H1 (cell line): ENCODE data around the gene CDT1. TPM values are rescaled to one million over a fixed set of nuclear protein-coding genes. Genes with fewer than 3 reads are reported as not detected.
A peak's percentile ranks its signal among the peaks of the same experiment; 100 is the strongest.

ENCODE experiments used
- CTCF ChIA-PET: fragments of 300-600 bp; sonication (Branson Sonifier 250); formaldehyde crosslinking; loops from one replicate; lab custom pipeline; 2021; ENCODE audit not compliant: partially characterized antibody; lab: Charles Lee
- POLR2A ChIA-PET: fragments of 300-600 bp; sonication (Branson Sonifier 250); formaldehyde crosslinking; loops from one replicate; lab custom pipeline; 2021; ENCODE audit warnings: inconsistent platforms; ENCODE audit not compliant: partially characterized antibody; lab: Charles Lee
- DNase-seq, 2 experiments: peaks; one replicate each; pipeline versions ENCODE4 v3.0.0 to v3.0.0-alpha.2; 2010 to 2022; ENCODE audit warnings: low spot score in 2 of 2, low read depth in 1 of 2, mixed read lengths in 1 of 2
- FAIRE-seq: peaks from 2 replicates; lab custom pipeline; 2011; peaks lifted over from hg19 to GRCh38; lab: Jason Lieb, UNC
- H2AFZ ChIP-seq: 2 replicates; pipeline ENCODE4 v1.8.1; 2012; ENCODE audit warnings: low read length, inconsistent platforms
- H2AK5ac ChIP-seq: 2 replicates; pipeline ENCODE4 v1.6.1; 2013; ENCODE audit warnings: low read depth, low read length
- H2BK120ac ChIP-seq: replicated peaks from 2 replicates; pipeline ENCODE3; 2013; ENCODE audit warnings: low read depth, low read length, inconsistent platforms
- H2BK12ac ChIP-seq: 2 replicates; pipeline ENCODE4 v1.6.1; 2013; ENCODE audit warnings: low read depth, low read length
- H2BK15ac ChIP-seq: 2 replicates; pipeline ENCODE4 v1.6.1; 2013; ENCODE audit warnings: low read length
- H2BK20ac ChIP-seq: 2 replicates; pipeline ENCODE4 v1.6.1; 2013; ENCODE audit warnings: low read length
- H2BK5ac ChIP-seq: 2 replicates; pipeline ENCODE4 v1.6.1; 2013; ENCODE audit warnings: low read depth, low read length
- H3K14ac ChIP-seq: 2 replicates; pipeline ENCODE4 v1.6.1; 2013; ENCODE audit warnings: inconsistent platforms; ENCODE audit not compliant: insufficient read length
- H3K18ac ChIP-seq: 2 replicates; pipeline ENCODE4 v1.6.1; 2013; ENCODE audit warnings: low read length; ENCODE audit errors: extremely low read depth
- H3K23ac ChIP-seq: 2 replicates; pipeline ENCODE4 v1.6.1; 2013; ENCODE audit warnings: inconsistent platforms; ENCODE audit not compliant: insufficient read length
- H3K23me2 ChIP-seq: 2 replicates; pipeline ENCODE4 v1.6.1; 2013; ENCODE audit warnings: low read depth, low read length
- H3K27ac ChIP-seq: 2 replicates; pipeline ENCODE4 v1.6.1; 2011; ENCODE audit warnings: low read depth, low read length, inconsistent platforms
- H3K27me3 ChIP-seq, 4 experiments: replicated peaks in 1 of 4; 1 replicate in 1 of 4; 2 replicates in 3 of 4; pipeline versions ENCODE4 v1.6.1 to v1.8.1; 2011 to 2013; ENCODE audit warnings: low read length in 3 of 4, mild to moderate bottlenecking in 3 of 4, inconsistent platforms in 2 of 4, mixed read lengths in 2 of 4, moderate library complexity in 1 of 4; ENCODE audit not compliant: control insufficient read depth in 3 of 4, insufficient read depth in 3 of 4; ENCODE audit errors: extremely low read depth in 1 of 4
- H3K36me3 ChIP-seq, 4 experiments: 2 replicates each; pipeline versions ENCODE4 v1.6.1 to v1.8.1; 2011 to 2013; ENCODE audit warnings: mild to moderate bottlenecking in 4 of 4, low read length in 3 of 4, moderate library complexity in 2 of 4, control low read depth in 1 of 4, inconsistent platforms in 1 of 4; ENCODE audit not compliant: insufficient read depth in 4 of 4, control insufficient read depth in 2 of 4
- H3K4ac ChIP-seq: replicated peaks from 2 replicates; pipeline ENCODE3; 2013; ENCODE audit warnings: low read length, low read depth, mixed read lengths, inconsistent platforms; ENCODE audit not compliant: insufficient read length
- H3K4me1 ChIP-seq, 4 experiments: replicated peaks in 1 of 4; 1 replicate in 1 of 4; 2 replicates in 3 of 4; pipeline versions ENCODE4 v1.6.1 to v1.8.1; 2011 to 2013; ENCODE audit warnings: low read length in 3 of 4, inconsistent platforms in 2 of 4, mixed read lengths in 1 of 4; ENCODE audit not compliant: insufficient read depth in 4 of 4, control insufficient read depth in 3 of 4
- H3K4me2 ChIP-seq, 2 experiments: 2 replicates each; pipeline versions ENCODE4 v1.6.1 to v1.8.1; 2011 to 2013; ENCODE audit warnings: low read depth in 2 of 2, low read length in 2 of 2, control low read depth in 1 of 2, inconsistent platforms in 1 of 2, mild to moderate bottlenecking in 1 of 2; ENCODE audit not compliant: insufficient read depth in 1 of 2
- H3K4me3 ChIP-seq, 4 experiments: fragments of 200-600, 300-600 bp in 1 of 4; sonication (generic), shearing (Covaris generic), sonication (Bioruptor Twin) in 1 of 4; 2 replicates each; pipeline versions ENCODE4 v1.5.1 to v1.8.1; 2011 to 2016; ENCODE audit warnings: low read length in 4 of 4, low read depth in 3 of 4, control low read depth in 2 of 4, inconsistent platforms in 2 of 4, mild to moderate bottlenecking in 2 of 4, mixed read lengths in 1 of 4, moderate library complexity in 1 of 4; ENCODE audit not compliant: insufficient read depth in 2 of 4; ENCODE audit errors: extremely low read depth in 1 of 4
- H3K56ac ChIP-seq: replicated peaks from 2 replicates; pipeline ENCODE3; 2013; ENCODE audit warnings: low read depth, mild to moderate bottlenecking, mixed read lengths, low read length, inconsistent platforms; ENCODE audit not compliant: insufficient read length
- H3K79me1 ChIP-seq: 2 replicates; pipeline ENCODE4 v1.6.1; 2013; ENCODE audit warnings: low read depth, low read length, control low read depth
- H3K79me2 ChIP-seq, 2 experiments: 2 replicates each; pipeline versions ENCODE4 v1.6.1 to v1.8.1; 2012 to 2013; ENCODE audit warnings: low read length in 2 of 2, mild to moderate bottlenecking in 2 of 2, inconsistent platforms in 1 of 2; ENCODE audit not compliant: insufficient read depth in 2 of 2, control insufficient read depth in 1 of 2
- H3K9ac ChIP-seq, 4 experiments: replicated peaks in 1 of 4; 1 replicate in 1 of 4; 2 replicates in 3 of 4; pipeline versions ENCODE4 v1.6.1 to v1.8.1; 2011 to 2013; ENCODE audit warnings: low read depth in 3 of 4, low read length in 3 of 4, control low read depth in 2 of 4, mild to moderate bottlenecking in 2 of 4, moderate library complexity in 2 of 4, inconsistent platforms in 1 of 4; ENCODE audit errors: extremely low read depth in 1 of 4
- H3K9me3 ChIP-seq, 2 experiments: 2 replicates each; pipeline versions ENCODE4 v1.6.1 to v1.8.1; 2012 to 2013; ENCODE audit warnings: mild to moderate bottlenecking in 2 of 2, moderate library complexity in 2 of 2, control low read depth in 1 of 2, inconsistent platforms in 1 of 2, low read depth in 1 of 2, low read length in 1 of 2, mixed read lengths in 1 of 2; ENCODE audit not compliant: insufficient read depth in 2 of 2
- H4K20me1 ChIP-seq, 2 experiments: replicated peaks in 1 of 2; 2 replicates each; pipeline versions ENCODE3 to v1.8.1; 2011 to 2013; ENCODE audit warnings: inconsistent platforms in 2 of 2, low read length in 2 of 2, mild to moderate bottlenecking in 1 of 2; ENCODE audit not compliant: insufficient read depth in 2 of 2, control insufficient read depth in 1 of 2
- H4K5ac ChIP-seq: 2 replicates; pipeline ENCODE4 v1.6.1; 2013; ENCODE audit warnings: low read length, low read depth, mixed read lengths, inconsistent platforms; ENCODE audit not compliant: insufficient read length
- H4K8ac ChIP-seq: 2 replicates; pipeline ENCODE4 v1.8.0; 2013; ENCODE audit warnings: mild to moderate bottlenecking, moderate library complexity, low read length, inconsistent platforms; ENCODE audit not compliant: insufficient read depth; ENCODE audit errors: extremely low read depth
- H4K91ac ChIP-seq: replicated peaks from 2 replicates; pipeline ENCODE3; 2013; ENCODE audit warnings: low read length, mixed read lengths, inconsistent platforms; ENCODE audit not compliant: insufficient read length
- CBX8 ChIP-seq: fragments of 300-800, 300-1000 bp; sonication (generic); IDR thresholded peaks from 2 replicates; pipeline ENCODE4 v1.7.1; 2016; ENCODE audit warnings: low read depth, low read length, borderline replicate concordance
- NRF1 ChIP-seq: IDR thresholded peaks from 2 replicates; pipeline ENCODE4 v1.6.1; 2011; ENCODE audit warnings: mild to moderate bottlenecking, low read depth, low read length, improper control_type of control experiment
- POU5F1 ChIP-seq: IDR thresholded peaks from 2 replicates; pipeline ENCODE4 v1.6.1; 2011; ENCODE audit warnings: low read depth, mild to moderate bottlenecking, low read length, moderate library complexity
- RNF2 ChIP-seq: fragments of 200-900, 300-1000 bp; sonication (generic); IDR thresholded peaks from 2 replicates; pipeline ENCODE4 v1.7.1; 2016; ENCODE audit warnings: borderline replicate concordance, low read depth, mild to moderate bottlenecking, antibody characterized with exemption, low read length; ENCODE audit not compliant: poor library complexity, severe bottlenecking; ENCODE audit errors: missing control alignments
- SUZ12 ChIP-seq: fragments of 200-600 bp; sonication (generic); IDR thresholded peaks from 2 replicates; pipeline ENCODE4 v1.6.1; 2012; ENCODE audit warnings: mild to moderate bottlenecking, inconsistent platforms, low read length, moderate library complexity, mixed read lengths
- YY1 ChIP-seq: IDR thresholded peaks from 2 replicates; pipeline ENCODE4 v1.6.1; 2011; ENCODE audit warnings: low read depth, mild to moderate bottlenecking, low read length
- ZNF274 ChIP-seq: IDR thresholded peaks from 2 replicates; pipeline ENCODE4 v1.7.0; 2012; ENCODE audit warnings: low read length, borderline replicate concordance; ENCODE audit errors: extremely low read depth
- WGBS, 2 experiments: shearing (Covaris generic) in 1 of 2; methylation state at CpG; one replicate each; pipeline versions ENCODE4 v1.1.6 to v1.1.7; 2013 to 2015; ENCODE audit warnings: low lambda C conversion rate in 2 of 2, mixed read lengths in 2 of 2, inconsistent platforms in 1 of 2, low coverage in 1 of 2, missing lambda C conversion rate in 1 of 2; ENCODE audit not compliant: insufficient replicate concordance in 2 of 2, insufficient coverage in 1 of 2, insufficient read length in 1 of 2; ENCODE audit errors: extremely low coverage in 1 of 2, missing lambda C conversion rate in 1 of 2; 5-methylcytosine and 5-hydroxymethylcytosine counted together
- polyA plus RNA-seq, 7 experiments: library from polyadenylated mRNA; depleted of rRNA in 3 of 7; stranded (reverse) in 5 of 7; unstranded in 2 of 7; fragments of >200 nt in 5 of 7; fragments of 200-250 nt in 2 of 7; gene quantifications; 1 replicate in 5 of 7; 2 replicates in 1 of 7; 4 replicates in 1 of 7; pipeline versions ENCODE4 v1.2.1 to v1.2.3, GENCODE V29; 2011 to 2013; ENCODE audit warnings: missing spikeins in 2 of 7, mixed read lengths in 2 of 7
- total RNA-seq: library from RNA; stranded (reverse); fragmentation: NEBNext Ultra II Directional; extraction: Animal tissue kit (Norgen Biotek cat#: 25700); gene quantifications from 2 replicates; pipeline ENCODE4 v1.2.1, GENCODE V29; 2021
- TF ChIP-seq, protein P1 (sequence below): IDR thresholded peaks from 2 replicates; pipeline ENCODE4 v1.6.1; 2011; ENCODE audit warnings: low read length, improper control_type of control experiment

Gene CDT1
- total and polyA plus RNA-seq, 2 of the 8 experiments (the other 6 are each of a cell fraction or from before 2014, with no cell fraction given), result 76.7 to 95.4 TPM

DNA sequence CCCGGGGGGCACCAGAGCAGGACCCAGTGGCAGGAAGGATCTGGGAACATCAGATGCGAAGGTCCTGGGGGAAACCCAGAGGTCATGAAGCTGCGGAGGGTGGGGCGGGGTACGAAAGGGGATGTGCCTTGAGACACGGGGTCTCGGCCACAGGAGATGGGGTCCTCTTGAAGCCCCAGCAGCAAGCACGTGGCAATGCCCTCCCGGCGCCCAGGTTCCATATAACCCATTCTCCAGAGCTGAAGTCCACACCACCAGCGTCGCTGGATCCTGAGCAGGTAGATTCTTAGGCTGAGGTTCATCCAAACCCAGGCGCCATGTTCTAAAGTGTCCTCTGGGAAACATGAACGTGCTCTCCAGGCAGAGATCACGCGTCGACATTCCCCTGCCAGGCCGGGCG lies 39.5 kb upstream of the CDT1 start:
- ChIA-PET POLR2A (interaction anchor here (0.8 to 4.1 kb wide), 9 partner anchors 9 to 46 kb away, joined by 3 to 22 read pairs (median 4); partner anchors contain the start of gene APRT), CTCF (interaction anchor here (0.7 to 25.0 kb wide), 12 partner anchors 8 to 441 kb away, joined by 4 to 251 read pairs (median 8); no protein-coding TSS in a partner anchor)
- Histone ChIP-seq H2BK12ac (no peak overlapping the region; the same call in 1 of the 2 replicates), H4K20me1 (peaks cover 2 to 11% of the 10 kb centered on the region in 2 experiments), H3K4ac (no peak overlapping the region), H3K9ac (no peak overlapping the region), H2BK20ac (no peak overlapping the region), H4K8ac (no peak overlapping the region; the same call in 1 of the 2 replicates), H2BK15ac (no peak overlapping the region), H3K36me3 (no peaks in the 10 kb centered on the region), H3K56ac (no peak overlapping the region), H2BK5ac (no peak overlapping the region; the same call in 1 of the 2 replicates), H3K79me2 (peaks cover 0 to 4% of the 10 kb centered on the region in 2 experiments; a peak in 1 of 4 replicates), H3K9me3 (no peaks in the 10 kb centered on the region), H3K27me3 (no peaks in the 10 kb centered on the region), H4K91ac (peak overlapping the region; percentile 8), H3K4me2 (peak overlapping the region; percentile 30 to 64; a peak in 3 of 4 replicates), H3K18ac (peak overlapping the region; percentile 55), H3K27ac (no peak overlapping the region), H3K79me1 (peaks cover 8% of the 10 kb centered on the region), H2AFZ (no peak overlapping the region), H2BK120ac (no peak overlapping the region), H4K5ac (peak overlapping the region; percentile 3), H3K23me2 (no peaks in the 10 kb centered on the region), H2AK5ac (no peak overlapping the region), H3K4me1 (peaks cover 4 to 45% (median 36%) of the 10 kb centered on the region in 4 experiments), H3K14ac (no peak overlapping the region), H3K23ac (no peak overlapping the region), H3K4me3 (0 out of 8 replicates have a peak overlapping the region, but pooled peaks of 1 of the 4 experiments have one; percentile 3)
- DNase-seq (no peak), FAIRE-seq (no peak)
- 89% methylated on average over 19 of the region's 19 CpGs; no CpG with 5 or more reads in 1 of the 2 experiments for WGBS, 2 experiments
- TF ChIP-seq, protein P1, sequence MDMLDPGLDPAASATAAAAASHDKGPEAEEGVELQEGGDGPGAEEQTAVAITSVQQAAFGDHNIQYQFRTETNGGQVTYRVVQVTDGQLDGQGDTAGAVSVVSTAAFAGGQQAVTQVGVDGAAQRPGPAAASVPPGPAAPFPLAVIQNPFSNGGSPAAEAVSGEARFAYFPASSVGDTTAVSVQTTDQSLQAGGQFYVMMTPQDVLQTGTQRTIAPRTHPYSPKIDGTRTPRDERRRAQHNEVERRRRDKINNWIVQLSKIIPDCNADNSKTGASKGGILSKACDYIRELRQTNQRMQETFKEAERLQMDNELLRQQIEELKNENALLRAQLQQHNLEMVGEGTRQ, result no peak
- TF ChIP-seq CBX8 (no peak), ZNF274 (no peak), POU5F1 (no peak), NRF1 (no peak), RNF2 (no peak), YY1 (no peak), SUZ12 (no peak)
